Stimulated activated CD8-positive, alpha-beta memory T cell treated with anti-CD3 and anti-CD28 coated beads, Interleukin-7, amount 100 ng/mL, for 1 hour (primary cell): ENCODE measurements around the gene COPS4.
"Not testable (repeated sequence)": the region's sequence is repeated elsewhere in the genome, so short reads cannot be mapped to it uniquely, and the experiment has no call there.

Source experiments
- DNase-seq, 2 donors: peaks; one replicate each; pipeline ENCODE4 v3.0.0-alpha.2; 2020; ENCODE audit warnings: low read depth in 2 of 2

Gene COPS4

DNA sequence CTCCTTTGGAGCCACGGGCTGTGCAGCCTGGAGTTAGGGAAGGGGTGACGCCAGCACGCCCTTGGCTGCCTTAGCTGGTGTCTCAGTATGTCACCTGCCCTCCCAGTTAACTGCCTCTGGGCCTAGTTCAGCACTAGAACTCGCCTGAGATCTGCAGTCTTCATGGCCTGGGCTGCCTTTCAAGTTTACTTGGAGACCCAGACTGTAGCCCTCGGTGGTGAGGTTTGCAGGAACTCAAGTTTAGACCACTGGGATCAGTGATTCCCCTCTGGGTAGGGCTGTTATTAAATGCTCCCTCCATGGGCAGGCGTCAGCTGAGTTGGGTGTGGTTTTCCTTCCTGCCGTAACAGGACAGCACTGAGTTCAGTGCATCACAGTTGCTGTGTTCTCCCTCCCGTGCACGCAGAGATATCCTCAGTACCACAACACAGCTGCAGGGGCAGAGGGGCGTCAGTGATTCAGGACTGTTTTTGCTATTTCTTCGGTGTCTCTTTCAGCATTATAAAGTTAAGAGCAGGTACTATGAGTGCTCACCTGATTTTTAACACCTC, 49.0 kb downstream of the COPS4 start:
- DNase-seq: peak in 1 of 2 donors; percentile 22

DNA sequence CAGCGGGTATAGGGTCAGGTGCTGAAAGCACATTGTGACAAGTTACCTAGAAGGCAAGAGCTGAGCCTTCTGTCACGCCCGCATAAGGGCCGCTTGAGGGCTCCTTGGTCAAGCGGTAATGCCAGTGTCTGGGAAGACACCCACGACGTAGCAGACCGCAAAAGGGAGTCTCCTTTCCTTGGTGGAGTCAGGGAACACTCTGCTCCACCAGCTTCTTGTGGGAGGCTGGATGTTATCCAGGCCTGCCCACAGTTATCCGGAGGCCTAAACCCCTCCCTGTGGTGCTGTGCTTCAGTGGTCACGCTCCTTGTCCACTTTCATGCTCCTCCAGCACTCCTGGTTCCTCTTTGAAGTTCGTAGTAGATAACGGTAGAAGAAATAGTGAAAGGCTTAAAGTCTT, 50.0 kb downstream of the COPS4 start:
- not testable (repeated sequence) for DNase-seq

GRCh38 chr4:83089410-83090157, 54.6 kb downstream of the COPS4 start:
- no peak for DNase-seq

DNA sequence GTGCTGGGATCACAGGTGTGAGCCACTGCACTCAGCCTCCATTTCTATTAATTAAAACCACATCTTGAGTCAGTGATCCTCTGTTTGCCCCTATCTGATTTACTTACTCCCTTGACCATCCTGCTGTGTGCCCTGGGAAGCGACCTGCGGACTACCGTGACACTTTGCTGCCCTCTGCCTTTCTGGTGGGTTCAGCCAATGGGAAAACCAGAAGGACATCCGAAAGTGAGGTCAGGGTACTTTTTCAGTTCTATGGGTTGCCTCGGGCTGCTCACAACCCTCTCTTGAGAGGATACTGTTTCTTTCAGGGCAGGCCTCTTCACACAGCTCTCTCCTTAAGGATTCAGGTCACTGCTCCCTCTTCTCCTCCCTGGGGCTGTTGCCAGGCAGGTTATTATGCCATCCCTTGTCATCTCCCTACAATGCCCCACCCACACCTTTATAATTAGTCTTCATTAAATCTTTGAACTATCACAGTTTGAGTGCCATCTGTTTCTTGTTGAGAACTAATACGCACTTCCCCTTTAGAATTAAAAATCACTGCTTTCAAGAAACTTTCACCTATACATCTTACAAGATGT, 58.2 kb downstream of the COPS4 start:
- DNase-seq: no peak

- no peak for DNase-seq
Observed at GRCh38 chr4:83096397-83096796, 61.4 kb downstream of the COPS4 start.

DNA sequence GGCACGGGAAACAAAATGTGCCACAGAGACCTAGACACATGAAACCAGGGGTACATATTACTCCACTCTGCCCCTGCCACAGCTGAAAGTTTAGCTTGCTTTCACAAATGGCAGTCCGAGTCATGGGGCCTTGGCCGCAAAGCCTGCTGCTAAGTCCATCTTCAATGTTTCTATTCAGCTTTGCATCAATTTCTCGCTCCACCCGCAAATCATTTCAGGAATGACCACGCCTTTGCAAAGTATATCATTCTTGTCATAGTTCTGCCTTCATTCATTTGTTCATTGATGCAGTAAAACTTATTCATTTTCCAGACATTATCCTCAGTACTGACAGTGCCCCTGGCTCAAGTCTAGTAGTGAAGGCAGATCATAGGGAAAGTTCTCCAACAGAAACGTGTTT, 70.0 kb downstream of the COPS4 start:
- no peak for DNase-seq

DNA sequence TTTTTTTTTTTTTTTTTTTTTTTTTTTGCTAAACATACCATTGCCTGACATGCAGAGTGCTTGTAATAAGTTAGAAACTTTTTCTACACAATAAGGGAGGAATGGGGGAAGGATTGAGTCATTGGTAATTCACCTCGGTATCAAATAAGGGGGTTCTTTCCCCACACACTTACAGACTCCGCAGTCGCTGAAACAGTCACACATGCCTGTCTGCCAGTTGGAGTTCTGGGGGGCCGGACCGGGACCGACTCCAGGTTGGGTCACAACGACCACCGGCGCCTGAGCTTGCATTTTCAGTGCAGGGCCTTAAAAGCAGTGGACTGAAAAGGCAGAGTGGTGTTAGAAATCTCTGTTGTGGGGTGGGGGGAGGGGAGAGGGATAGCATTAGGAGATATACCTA, 72.6 kb downstream of the COPS4 start:
- DNase-seq: no peak

DNA sequence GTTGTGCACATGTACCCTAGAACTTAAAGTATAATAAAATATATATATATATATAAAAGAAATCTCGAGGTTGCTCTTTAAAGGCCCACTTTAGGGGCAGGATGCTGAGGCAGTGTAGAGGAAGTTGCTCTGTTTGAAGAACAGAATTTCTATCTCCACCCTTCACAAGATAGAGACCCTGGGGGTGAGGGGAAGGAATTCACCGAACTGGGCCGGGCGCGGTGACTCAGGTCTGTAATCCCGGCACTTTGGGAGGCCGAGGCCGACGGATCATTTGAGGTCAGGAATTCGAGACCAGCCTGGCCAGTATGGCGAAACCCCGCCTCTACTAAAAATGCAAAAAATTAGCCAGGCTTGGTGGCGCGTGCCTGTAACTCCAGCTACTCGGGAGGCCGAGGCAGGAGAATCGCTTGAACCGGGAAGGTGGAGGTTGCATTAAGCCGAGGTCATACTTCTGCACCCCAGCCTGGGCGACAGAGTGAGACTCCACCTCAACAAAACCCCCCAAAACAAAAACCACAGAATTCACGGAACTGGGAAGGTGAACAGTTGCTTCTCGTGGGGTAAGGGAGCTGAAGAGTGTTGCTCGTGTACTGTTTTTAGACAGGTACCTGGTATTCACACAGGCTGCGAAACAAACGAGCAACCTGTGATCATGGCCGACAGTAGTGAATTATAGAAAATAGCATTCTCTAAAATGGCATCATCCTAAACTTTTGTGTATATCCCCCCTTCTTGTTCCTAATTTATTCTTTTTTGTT, 73.3 kb downstream of the COPS4 start:
- DNase-seq: no peak

GRCh38 chr4:83109480-83110222, 74.7 kb downstream of the COPS4 start:
- no peak for DNase-seq

DNA sequence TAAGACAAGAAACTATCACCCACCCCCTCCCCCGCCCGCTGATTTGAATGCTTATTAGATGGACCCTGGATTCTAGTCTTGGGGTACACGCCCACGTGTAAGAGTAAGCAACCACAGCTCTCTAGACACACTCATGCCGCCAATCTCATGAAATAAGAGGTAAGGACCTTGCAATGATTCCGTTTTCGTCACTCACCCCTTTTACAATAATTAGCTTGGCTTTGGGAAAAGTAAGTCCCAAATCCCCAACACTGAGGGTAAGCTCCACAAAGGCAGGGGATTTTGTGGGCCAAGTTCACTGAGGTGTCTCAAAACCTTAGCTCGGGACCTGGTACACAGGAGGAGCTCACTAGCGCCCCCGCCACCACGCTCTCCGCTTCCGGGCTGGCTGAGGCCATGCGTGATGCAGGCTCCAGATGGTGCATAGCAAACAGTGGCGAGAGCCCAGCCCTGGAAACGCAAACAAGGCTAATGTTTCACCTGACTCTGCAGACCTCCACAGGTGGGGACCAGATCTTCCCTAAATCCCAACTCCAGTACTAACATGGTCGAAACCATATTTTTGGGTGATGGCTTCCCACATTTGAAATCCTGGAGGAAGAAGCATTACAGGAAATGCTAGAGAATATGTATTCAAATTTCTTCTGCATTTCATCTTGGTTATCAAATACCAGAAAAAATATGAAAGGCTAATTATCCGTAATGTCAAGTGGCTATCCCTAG, 75.4 kb downstream of the COPS4 start:
- peak; percentile 77 to 80 for DNase-seq

- no peak for DNase-seq
Observed at GRCh38 chr4:83110970-83111750, 76.2 kb downstream of the COPS4 start.

GRCh38 chr4:83111751-83112141, 76.8 kb downstream of the COPS4 start:
- not testable (repeated sequence) for DNase-seq

DNA sequence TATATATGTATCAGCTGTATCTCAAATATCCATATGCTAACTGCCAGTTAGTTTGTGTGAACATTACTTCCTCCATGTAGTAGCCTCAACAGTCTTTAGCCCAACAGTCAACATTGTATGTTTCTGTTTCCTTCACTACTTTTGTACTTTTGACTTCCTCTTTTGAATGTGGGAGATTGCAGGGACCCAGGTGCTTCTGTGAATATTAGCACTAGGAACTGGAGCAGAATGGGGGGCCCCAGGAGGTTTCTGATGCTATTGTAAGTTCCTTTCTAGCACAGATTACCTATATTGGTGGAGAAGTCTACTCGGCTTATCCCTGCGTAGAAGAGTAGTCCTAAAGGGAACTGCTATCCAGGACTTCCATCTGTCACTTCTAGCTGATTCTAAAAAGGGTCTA, 77.2 kb downstream of the COPS4 start:
- DNase-seq: no peak

- no peak for DNase-seq
Observed at GRCh38 chr4:83112678-83113428, 77.9 kb downstream of the COPS4 start.

- DNase-seq: no peak
Observed at GRCh38 chr4:83113429-83113786, 78.4 kb downstream of the COPS4 start.

DNA sequence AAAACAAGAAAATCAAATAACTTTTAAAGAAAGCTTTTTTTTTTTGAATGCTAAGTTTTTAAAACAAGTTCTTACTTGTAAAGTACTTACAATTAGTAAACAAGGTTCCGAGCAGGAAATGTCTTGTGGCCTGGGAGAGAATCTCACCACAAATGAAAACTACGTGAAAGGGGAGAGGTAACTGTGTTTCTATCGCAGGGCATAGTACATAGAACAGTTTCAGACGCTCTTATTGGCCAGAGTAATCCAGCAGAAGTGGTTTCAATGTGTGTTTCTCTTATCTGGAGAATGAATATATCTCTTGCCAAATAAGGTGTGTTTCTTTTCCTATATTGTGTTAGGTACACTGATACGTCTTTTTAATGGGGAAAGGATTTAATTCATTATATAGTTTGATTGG, 79.6 kb downstream of the COPS4 start, which contains the start of gene PLAC8:
TSS of gene PLAC8 (minus strand) at position 154 of the 400 bp plus-strand sequence. CDS start 6,808 bp downstream, outside the sequence.
- no peak for DNase-seq

GRCh38 chr4:83115000-83115399, 80.0 kb downstream of the COPS4 start:
- DNase-seq: no peak

DNA sequence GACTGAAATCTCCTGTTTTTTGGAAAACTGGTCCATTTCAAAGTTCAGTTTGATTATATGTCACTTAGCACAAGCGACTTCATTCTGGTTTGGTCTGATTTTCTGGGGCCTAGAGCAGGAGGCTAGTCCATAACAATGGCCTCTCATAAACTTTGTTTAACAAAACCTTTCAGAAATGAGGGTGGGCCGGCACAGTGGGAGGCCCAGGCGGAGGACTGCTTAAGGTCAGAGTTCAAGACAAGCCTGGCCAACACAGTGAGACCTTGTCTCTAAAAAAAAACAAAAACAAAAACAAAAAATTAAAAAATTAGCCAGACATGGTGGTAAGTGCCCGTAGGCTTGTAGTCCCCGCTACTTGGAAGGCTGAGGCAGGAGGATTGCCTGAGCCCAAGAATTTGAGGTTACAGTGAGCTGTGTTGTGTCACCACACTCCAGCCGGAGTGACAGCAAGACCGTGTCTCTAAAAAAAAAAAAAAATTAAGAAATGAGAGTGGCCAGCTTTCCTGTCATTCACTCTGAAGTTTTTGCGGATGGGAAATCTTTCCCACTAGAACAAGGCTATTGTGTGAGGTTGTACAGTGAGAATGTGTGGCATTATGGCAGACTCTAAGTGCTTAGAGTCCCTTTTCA, 80.8 kb downstream of the COPS4 start:
- no peak for DNase-seq

DNA sequence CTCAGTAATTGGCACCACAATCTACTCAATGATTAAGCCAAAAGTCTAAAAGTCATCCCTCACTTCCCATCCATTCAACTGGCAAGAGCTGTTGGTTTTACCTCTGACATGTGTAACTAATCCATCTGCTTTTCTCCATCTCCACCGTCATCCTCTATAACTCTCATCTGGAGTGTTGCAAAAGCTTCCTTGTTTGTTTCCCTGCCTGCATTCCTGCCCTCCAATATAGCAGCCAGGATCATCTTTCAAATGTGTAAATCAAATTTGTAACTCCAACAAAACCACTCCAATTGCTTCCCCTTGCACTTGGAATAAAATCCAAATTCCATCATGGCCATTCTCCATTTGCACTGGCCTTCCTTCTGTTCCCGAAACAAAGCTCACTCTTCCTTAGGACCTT, 83.9 kb downstream of the COPS4 start:
- no peak for DNase-seq
